HG02943 (cell line): ENCODE data around the gene SURF1.

Experiments used
- ATAC-seq: cut with Tn5 transposase; IDR thresholded peaks from one replicate; pipeline ENCODE4 v1.9.1; 2021; ENCODE audit warnings: mild to moderate bottlenecking, low read depth, moderate library complexity; ENCODE audit not compliant: unreplicated experiment

Gene SURF1

DNA sequence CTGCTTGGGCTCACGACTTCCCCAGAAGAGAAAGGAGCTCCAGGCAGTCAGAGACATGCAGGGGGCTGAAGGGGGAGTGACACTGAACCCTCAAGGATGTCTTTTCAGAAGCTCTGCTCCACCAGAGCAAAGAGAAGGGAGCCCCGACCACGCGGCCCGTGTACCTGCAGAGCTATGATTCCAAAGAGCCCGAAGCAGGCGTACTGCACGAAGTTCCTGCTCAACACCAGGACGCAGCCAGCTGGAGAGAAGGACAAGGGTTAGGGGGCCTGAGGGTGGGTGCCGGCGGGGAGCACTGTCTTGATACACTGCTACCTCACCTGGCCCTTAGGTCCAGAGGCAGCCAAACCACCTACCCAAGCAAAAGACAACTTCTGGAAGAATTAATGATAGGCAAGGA is 10.1 kb upstream of the SURF1 start:
- ATAC-seq: no peak

DNA sequence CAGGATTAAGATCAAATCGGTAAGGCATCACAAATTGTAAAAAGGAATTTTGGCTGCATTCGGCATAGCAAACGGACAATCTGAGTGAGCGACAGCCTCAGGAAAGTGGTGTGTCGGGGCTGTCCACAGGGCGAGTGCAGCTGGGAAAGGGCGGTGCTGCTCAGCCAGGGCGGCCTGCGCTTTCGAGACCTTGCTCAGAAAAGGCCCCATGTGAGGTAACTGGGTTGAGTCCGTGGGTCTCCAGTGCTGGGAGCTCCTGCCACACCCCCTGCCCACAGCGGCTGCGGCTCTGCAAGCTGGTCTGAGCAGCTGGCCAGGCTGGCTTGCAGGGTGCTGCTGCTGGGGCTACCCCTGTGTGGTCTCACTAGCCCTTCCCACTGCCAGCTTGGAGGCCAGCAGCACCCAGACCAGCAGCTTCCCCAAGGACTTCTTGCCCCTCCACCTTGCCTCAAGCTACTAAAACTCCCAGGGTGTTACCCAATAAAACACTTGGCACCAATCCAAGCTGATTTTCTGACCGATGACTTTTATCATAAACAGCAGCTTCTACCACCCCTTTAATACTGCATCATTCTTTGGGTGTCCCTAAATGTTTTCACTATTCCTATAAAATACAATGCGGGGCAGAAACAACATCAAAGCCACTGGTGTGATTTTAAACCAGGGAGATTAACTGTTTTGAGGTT is 6.2 kb upstream of the SURF1 start:
- ATAC-seq: no peak

DNA sequence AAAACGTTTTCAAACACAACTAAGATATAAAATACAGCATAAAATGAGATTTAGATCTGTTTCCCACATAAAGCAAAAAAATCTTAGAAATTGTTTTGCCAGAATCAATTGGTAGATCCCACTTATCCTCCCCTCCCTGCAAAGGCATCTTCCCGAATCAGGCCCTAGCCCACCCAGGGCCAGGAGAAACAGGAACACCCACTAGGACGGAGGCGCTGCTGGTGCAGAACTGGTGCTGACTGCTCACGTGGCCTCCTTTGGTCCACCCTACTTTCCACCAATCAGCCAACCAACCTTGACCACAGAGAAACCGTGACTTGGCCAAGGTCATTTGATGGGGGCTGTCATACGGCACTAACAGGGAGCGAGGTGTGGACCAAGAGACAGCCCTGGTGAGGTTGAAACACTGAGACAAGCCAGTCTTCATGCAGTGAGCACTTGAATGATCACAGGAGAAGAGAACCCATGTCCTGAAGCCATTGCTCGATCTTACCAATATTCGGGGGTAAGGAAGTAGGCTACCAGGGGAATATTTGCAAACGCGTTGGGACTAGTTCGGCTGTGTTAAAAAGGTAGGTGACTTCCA is 5.3 kb upstream of the SURF1 start:
- no peak for ATAC-seq

DNA sequence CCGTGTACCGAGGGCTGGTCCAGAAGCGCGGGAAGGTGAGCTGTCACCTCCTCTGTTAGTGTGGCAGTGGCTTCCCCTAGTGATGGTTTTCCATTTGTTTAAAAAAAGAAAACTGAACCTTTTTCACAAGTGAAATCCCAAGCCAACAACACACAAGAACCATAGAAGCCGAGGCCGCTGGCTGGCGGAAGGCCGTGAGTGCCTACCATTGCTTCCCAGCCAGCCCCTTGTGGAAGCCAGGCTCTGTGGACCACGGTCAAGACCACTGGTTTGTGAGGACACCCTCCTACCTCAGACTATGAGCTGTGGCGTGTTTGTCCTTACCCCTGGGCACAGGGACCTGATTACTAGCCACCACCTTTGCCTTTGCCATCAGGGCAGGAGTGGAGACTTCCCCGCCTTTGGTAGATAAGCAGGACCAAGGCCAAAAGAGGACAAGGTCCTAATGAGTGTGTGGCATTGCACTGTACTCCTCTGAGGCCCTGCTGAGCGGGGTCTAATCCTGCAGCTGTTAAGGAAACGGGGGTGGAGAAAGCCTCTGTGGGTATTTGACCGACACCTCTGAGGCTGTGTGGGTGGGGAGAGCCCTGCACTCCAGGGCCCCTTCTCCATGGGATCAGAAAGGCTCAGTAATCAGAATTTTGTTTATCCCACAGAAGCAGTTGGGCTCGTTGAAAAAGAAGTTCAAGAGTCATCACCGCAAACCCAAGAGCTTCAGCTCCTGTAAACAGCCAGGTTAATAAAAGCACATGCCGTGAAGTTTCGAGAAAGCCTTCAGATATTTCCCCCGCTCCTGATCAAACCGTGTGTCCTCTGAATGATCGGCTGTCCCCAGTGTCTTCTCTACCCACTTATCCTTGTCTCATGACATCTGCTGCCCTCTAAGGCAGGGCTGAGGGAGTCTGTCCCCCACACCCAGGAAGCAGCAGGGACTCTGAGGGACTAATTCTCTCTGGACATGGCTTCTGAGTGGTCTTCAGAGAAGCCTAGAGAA is 4.4 kb upstream of the SURF1 start:
- ATAC-seq: no peak

DNA sequence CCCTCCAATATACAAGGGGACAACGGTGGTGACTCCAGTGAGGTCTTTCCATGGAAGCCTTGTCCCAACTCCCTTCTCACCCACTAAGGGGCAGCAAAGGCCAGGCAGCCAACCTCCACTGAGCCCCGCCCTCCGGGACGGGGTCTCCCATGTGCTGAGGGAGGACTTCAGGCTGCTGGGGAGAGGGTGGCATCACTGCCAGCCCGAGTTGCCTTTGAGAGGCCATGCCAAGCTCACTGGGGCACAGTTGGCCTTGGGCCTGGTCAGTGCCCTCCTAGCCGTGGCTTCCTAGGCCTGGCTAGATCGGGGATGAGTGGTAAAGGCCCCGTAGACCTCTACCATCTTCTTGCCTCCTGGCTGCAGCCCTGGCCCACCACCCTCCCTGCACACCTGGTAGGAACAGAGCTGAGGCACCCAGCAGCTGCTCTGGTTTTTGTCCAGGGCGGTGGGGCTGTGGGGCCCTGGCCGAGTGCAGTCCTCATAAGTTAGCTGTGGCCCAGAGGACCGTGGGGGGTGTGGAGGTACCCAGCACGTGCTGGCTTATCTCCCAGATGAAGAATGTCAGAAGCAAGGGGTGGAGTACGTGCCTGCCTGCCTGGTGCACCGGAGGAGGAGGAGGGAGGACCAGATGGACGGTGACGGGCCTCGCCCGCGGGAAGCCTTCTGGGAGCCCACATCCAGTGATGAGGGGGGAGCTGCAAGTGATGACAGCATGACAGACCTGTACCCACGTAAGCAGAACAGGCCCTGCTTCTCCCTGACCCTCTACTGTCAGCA is 3.3 kb upstream of the SURF1 start:
- ATAC-seq: no peak

DNA sequence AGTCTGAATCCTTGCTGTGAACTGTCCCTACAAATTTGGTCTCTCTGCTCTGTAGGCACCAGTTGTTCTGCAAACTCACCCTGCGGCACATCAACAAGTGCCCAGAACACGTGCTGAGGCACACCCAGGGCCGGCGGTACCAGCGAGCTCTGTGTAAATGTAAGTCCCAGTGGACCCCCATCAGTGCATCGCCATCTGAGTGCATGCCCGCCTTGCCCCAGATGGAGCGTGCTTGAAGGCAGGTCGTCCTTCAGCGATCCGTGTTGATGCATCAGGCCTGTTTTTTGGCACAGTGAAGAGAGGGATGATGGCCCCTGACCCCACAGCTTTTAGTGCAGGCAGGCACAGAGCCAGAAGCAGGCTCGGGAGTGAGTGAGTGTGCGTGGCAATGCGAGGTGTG is 1.4 kb upstream of the SURF1 start:
- ATAC-seq: no peak

DNA sequence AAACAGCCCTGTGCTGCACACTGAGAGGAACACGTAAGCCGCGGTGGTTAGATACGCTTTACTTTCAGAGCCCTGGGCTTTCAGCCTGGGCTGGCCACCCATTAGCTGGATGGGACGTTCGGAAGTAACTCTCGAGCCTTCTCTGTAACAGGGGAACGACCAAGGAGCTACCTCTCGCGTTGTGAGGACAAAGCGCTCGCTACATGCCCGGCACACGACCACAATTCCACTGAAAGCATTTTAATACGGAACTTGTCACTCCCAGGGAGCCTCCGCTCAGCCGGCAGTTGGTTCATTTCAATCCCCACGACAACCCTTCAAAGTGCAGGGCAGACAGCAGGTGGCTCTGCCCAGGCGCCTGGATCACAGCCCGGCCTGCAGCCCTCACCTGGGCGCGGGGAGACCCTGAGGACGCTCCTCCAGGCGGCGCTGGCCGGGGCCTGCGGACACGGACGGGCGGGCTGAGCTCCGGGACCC is 368 bp downstream of the SURF1 start:
- ATAC-seq: peak; percentile 20

DNA sequence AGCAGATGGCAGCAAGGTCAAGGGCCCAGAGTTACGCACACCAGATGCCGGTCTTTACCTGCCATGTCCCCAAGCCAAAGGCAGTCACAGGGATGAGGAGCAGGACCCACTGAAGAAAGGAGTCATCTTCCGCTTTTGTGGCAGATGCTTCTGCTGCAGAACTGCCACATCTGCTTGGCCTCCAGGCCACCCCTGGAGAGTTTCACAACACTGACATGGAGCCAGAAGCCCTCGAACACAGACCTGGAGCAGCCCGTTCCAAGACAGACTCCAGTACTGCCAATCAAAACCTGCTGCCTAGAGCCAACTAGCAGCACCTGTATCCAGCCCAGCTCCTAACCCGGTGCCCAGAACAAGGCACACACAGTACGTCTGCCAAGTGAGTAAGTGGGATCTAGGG is 1.5 kb downstream of the SURF1 start:
- ATAC-seq: no peak

DNA sequence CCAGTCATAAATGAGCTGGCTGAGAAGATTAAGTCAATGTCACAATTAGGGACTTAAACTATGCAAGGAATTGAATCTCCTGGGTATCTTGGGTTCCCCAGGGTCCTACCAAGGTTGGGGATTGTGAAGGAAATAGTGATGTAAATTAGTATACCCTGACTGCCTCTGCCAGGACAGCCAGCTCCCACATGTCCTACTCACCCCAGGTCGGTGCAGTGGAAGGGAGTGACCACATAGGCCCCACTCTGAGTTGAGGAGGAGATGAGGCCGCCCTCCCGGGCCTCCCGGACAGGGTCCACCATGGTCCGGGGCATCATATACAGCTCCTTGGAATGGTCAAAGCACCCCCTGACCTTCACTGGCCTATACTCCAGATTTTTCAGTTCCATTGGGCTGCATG is 2.7 kb downstream of the SURF1 start:
- ATAC-seq: no peak

DNA sequence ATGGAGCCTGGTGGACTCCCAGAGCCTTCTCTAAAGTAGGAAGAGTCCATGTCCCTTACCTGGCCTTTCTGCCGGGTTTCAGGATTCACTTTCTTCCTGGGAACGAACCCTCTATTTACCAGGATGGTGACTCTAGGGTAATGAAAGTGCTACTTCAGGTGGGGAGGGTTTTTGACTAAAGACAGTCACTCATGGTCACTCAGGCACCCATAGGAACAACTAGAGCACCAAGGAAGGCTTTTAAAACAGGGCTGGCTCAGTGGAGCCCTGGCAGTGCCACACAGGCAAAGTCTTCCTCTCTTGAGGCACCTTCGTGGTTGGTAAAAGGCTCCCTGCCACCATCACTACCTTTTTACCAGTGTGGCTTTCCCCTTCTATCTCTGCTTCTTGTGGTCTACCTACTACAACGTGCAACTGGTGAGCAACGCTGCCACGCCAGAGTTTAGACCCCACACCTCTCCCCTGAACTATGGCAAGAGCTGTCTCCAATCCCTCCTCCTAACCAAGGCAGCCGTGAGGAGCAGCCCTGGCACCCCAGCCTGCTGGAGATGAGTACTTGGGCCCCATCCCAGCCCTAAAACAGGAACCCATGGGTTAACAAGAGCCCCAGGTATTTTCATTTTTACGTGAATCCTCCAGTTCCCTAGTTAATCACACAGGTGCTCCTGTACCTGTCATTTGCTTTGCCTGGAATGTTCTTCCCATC is 3.5 kb downstream of the SURF1 start:
- no peak for ATAC-seq

DNA sequence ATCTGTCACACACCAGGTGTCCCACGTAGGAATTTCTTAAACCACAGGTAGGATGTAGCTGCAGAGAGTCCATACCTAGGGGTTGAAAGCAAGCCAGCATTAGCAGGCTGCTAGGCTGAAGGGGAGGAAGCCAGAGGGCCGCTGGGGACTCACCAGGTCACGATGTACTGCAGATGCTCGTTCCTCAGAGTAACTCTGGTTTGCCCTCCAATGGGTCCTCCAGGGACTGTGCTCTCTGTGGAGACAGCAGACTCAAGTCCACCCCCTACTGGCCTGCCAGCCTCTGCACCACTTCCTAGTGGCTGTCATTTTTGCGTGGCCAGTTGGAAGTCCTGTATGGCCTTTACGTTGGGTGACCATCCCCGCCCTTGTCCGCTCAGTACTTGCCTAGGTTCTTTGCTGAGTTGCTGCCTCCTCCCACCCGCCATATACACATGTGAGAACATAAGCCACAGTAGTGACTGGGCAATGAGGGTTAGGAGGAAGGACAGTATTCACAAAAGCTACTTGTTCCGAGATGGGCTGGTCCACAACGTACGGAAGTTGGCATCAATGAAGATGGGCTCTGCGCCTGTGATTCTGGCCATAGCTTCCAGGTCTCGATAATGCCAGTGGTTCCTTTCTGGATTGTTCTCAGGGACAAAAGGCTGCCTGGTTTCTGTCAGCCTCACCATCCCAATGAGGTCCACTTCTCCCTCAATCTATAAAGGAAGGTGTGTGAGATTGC is 4.2 kb downstream of the SURF1 start:
- no peak for ATAC-seq

DNA sequence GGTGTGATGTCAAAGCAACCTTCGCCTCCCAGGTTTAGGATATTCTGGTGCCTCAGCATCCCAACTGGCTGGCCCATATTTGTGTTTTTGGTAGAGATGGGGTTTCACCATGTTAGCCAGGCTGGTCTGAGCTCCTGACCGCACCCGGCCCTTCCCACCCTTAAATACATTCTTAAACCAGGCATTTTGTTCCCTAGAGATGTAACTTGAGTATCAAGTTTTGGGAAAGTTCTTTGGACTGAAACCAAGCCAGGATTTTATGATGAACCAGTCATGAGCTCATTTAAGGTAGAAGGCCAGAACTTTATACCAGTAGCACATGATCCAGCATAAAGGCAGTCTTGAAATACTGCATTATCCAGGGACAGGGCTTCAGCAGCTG is 4.8 kb downstream of the SURF1 start:
- ATAC-seq: no peak

DNA sequence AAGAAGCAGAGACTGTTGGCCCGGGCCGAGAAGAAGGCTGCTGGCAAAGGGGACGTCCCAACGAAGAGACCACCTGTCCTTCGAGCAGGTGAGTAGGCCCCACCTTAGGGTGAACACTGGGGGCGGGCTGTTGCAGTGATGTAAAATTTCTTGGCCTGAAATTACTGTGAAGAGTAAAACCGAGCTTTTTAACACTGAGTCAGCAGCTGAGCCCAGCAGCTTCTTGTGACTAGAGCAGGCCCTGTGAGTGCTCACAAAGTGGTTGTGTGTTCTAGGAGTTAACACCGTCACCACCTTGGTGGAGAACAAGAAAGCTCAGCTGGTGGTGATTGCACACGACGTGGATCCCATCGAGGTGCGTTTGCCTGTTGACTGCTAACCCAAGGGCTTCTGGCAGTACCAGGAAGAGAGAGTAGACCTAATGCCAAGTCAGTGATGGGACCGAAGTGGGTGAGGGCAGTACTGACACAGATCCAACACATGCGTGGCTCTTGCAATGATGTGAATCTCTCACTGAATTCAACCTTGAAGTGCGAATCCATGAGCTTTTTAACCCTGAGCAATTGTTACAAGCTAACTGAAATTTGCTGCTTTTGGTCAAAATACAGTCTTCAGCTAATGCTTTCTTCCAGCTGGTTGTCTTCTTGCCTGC is 6.2 kb downstream of the SURF1 start:
- ATAC-seq: no peak

DNA sequence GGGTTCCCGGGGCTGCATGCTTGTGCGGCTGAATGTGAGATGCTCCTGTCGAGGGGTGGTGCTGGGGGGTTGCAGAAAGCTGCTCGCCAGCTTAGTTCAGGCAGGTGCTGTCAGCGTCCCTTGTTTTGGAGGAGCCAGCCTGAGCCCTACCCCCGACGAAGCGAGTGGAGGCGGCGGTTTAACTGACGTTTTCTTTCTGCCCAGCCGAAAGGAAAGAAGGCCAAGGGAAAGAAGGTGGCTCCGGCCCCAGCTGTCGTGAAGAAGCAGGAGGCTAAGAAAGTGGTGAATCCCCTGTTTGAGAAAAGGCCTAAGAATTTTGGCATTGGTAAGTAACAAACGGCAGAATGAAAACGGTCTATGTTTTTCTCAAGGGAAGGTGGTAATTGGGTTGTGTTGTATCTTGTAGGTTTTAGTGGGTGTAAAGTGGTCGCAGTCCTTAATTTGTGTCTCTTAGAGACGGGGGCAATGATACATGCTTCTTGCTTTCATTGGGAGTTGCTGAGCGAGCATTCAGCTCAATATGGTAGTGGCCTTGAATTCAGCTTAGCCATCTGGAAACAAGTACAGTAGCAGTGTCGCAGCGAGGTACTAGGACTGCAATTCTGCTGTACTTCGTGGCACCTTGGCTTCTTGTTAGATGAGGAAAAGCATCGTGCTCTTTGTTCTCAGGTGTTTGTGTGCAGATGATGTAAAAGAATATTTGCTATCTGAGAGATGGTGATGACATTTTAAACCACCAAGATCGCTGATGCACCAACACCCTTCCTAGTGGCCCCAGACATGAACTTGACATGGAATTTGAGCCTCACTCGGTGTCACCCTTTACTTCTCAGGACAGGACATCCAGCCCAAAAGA is 7.3 kb downstream of the SURF1 start:
- no peak for ATAC-seq

DNA sequence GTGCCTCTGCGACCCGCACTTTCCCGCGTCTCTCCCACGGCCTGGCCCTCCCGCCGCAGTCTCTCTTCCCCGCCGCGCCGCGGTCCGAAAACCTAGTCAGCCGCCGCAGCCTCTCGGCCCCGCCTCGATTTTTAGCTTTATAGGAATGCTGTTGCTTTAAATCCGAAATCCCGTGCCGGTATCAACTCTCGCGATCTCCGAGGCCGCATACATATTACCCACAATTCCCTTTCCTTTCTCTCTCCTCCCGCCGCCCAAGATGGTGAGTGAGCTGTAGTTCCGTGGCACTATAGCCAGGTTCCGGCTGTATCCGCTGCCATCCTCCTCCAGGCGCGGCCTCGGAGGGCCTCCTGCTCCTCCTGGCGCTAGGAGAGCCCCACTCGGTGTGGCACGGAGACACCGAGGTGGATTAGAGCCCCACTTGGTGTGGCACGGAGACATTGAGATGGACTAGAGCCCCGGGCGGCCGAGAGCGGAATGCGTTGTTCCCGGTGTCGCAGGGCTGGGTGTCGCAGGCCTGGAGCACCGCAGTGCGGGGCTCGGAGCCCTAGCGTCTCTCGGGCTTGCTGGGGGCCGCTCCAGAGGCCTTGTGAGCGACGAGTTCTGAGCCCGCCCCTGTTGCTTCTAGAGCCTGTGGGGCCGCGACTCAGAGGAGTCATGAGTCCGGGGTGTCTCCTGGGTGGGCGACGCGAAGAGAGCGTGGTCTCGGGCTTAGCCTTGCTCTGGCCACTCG is 8.1 kb downstream of the SURF1 start, which contains the start of the genes MED22 and RPL7A:
Gene MED22, minus strand, starts transcription at position 147 of the 733 bp plus-strand sequence. CDS start 1,469 bp downstream, outside the sequence.
Gene RPL7A, plus strand, starts transcription at position 234 of the 733 bp plus-strand sequence. Its CDS starts 26 bp downstream, at position 260.
- peak; percentile 75 for ATAC-seq

DNA sequence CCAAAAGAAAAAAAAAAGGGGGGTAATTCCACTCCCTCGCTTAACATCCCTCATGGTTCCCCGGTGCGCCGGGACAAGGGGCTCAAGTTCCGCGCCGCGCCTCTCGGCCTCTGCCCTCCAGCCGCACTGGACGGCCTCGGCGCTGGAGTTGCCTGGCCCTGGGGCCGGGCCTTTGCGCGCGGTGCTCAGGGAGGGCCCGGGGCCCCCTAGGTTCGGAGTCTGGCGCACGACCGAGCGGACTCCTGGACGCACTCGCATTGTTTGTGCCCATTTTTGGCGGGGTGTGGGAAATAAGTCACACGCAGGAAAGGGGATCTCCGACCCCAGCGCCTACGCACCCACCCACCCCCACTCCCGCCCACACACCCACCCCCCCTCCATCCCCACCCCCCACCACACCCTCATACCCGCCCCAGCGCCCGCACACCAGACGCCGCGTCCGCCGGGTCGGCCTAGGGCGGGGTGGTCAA is 8.7 kb downstream of the SURF1 start:
- ATAC-seq: peak; percentile 29
